Glomerular endothelial cell (primary cell): ENCODE measurements around the gene FIG4. TPM values are rescaled to one million over a fixed set of nuclear protein-coding genes. Genes with fewer than 3 reads are reported as not detected.
A peak's percentile ranks its signal among the peaks of the same experiment; 100 is the strongest.
"Not testable (repeated sequence)": the region's sequence is repeated elsewhere in the genome, so short reads cannot be mapped to it uniquely, and the experiment has no call there.

Experiments used
- DNase-seq: peaks from one replicate; pipeline ENCODE4 v3.0.0-alpha.2; 2011; ENCODE audit warnings: low read depth, low spot score; ENCODE audit errors: extremely low read depth
- total RNA-seq: library from RNA; depleted of rRNA; stranded (reverse); fragments of >200 nt; gene quantifications from 2 replicates; pipeline ENCODE4 v1.2.3, GENCODE V29; 2015

The FIG4 gene
- total RNA-seq, 1 donor from 2014 or later, result 12.8 TPM

GRCh38 chr6:109701774-109702173 lies 10.7 kb downstream of the FIG4 start:
- DNase-seq, result no peak

GRCh38 chr6:109702791-109703190 lies 11.7 kb downstream of the FIG4 start:
- DNase-seq, result no peak

- DNase-seq, result peak; percentile 81
These were observed 14.2 kb downstream of the FIG4 start for GRCh38 chr6:109705258-109705657.

- no peak for DNase-seq
These were observed 15.4 kb downstream of the FIG4 start for GRCh38 chr6:109706513-109706912.

- not testable (repeated sequence) for DNase-seq
These were observed 17.0 kb downstream of the FIG4 start for GRCh38 chr6:109708099-109708498.

- no peak for DNase-seq
These were observed 22.0 kb downstream of the FIG4 start for GRCh38 chr6:109713097-109713496.

GRCh38 chr6:109714166-109714565 lies 23.1 kb downstream of the FIG4 start:
- DNase-seq, result no peak

- no peak for DNase-seq
These were observed 23.5 kb downstream of the FIG4 start for GRCh38 chr6:109714611-109715010.

- no peak for DNase-seq
These were observed 24.5 kb downstream of the FIG4 start for GRCh38 chr6:109715616-109716015.

- DNase-seq, result no peak
These were observed 26.9 kb downstream of the FIG4 start for GRCh38 chr6:109717971-109718370.

GRCh38 chr6:109718991-109719390 lies 27.9 kb downstream of the FIG4 start:
- DNase-seq, result no peak

GRCh38 chr6:109720311-109720710 lies 29.2 kb downstream of the FIG4 start:
- no peak for DNase-seq

GRCh38 chr6:109722011-109722410 lies 30.9 kb downstream of the FIG4 start:
- no peak for DNase-seq

- DNase-seq, result no peak
These were observed 31.6 kb downstream of the FIG4 start for GRCh38 chr6:109722564-109723254.

- DNase-seq, result not testable (repeated sequence)
These were observed 34.2 kb downstream of the FIG4 start for GRCh38 chr6:109725250-109725649.

GRCh38 chr6:109736273-109737025 lies 45.4 kb downstream of the FIG4 start:
- no peak for DNase-seq

GRCh38 chr6:109738255-109738654 lies 47.2 kb downstream of the FIG4 start:
- no peak for DNase-seq

- no peak for DNase-seq
These were observed 47.6 kb downstream of the FIG4 start for GRCh38 chr6:109738667-109739066.

GRCh38 chr6:109739686-109740085 lies 48.6 kb downstream of the FIG4 start:
- no peak for DNase-seq

- DNase-seq, result no peak
These were observed 49.7 kb downstream of the FIG4 start for GRCh38 chr6:109740787-109741186.

- peak; percentile 48 for DNase-seq
These were observed 52.6 kb downstream of the FIG4 start for GRCh38 chr6:109743739-109744138.

- DNase-seq, result not testable (repeated sequence)
These were observed 53.7 kb downstream of the FIG4 start for GRCh38 chr6:109744779-109745178.
